Thoracic aorta (tissue), 2 donors: ENCODE measurements around the gene SMIM15. TPM values are rescaled to one million over a fixed set of nuclear protein-coding genes. Genes with fewer than 3 reads are reported as not detected.

Experiments used
- ATAC-seq: fragments of 150-250 bp; one replicate; pipeline ENCODE4 v1.8.0; 2017; ENCODE audit warnings: low read depth; ENCODE audit not compliant: insufficient number of reproducible peaks, low FRiP score
- DNase-seq: peaks from one replicate; pipeline ENCODE4 v3.0.0-alpha.2; 2020; ENCODE audit warnings: low spot score
- H3K27ac ChIP-seq, 2 donors: fragments of 200-600 bp; sonication (generic); 1 replicate in 1 of 2; 2 replicates in 1 of 2; pipeline ENCODE4 v1.5.1; 2016; ENCODE audit warnings: mild to moderate bottlenecking in 2 of 2, moderate library complexity in 2 of 2
- H3K27me3 ChIP-seq: fragments of 200-600 bp; sonication (generic); replicated peaks from 2 replicates; pipeline ENCODE4 v1.6.0; 2016; ENCODE audit warnings: mild to moderate bottlenecking; ENCODE audit not compliant: insufficient read depth
- H3K36me3 ChIP-seq: fragments of 200-600 bp; sonication (generic); one replicate; pipeline ENCODE4 v1.5.1; 2016
- H3K4me1 ChIP-seq, 2 donors: fragments of 200-600 bp; sonication (generic); 1 replicate in 1 of 2; 2 replicates in 1 of 2; pipeline versions ENCODE4 v1.5.1 to v1.6.0; 2016; ENCODE audit warnings: low read depth in 2 of 2, mild to moderate bottlenecking in 1 of 2; ENCODE audit not compliant: control insufficient read depth in 1 of 2
- H3K4me3 ChIP-seq: fragments of 200-600 bp; sonication (generic); 2 replicates; pipeline ENCODE4 v1.5.1; 2016; ENCODE audit warnings: mild to moderate bottlenecking
- H3K9me3 ChIP-seq: fragments of 200-600 bp; sonication (generic); 2 replicates; pipeline ENCODE4 v1.5.1; 2016
- CTCF ChIP-seq: fragments of 200-600 bp; sonication (generic); IDR thresholded peaks from one replicate; pipeline ENCODE4 v1.5.1; 2019; ENCODE audit warnings: antibody characterized with exemption
- total RNA-seq, 2 donors: library from RNA; depleted of rRNA; stranded (reverse); fragments of >200 nt; gene quantifications; one replicate each; pipeline versions ENCODE4 v1.1.0 to v1.2.3, GENCODE V29; 2016

SMIM15 gene
- total RNA-seq, 2 donors from 2014 or later = 21.3 to 23.9 TPM

GRCh38 chr5:61120534-61120933 is 41.7 kb downstream of the SMIM15 start:
- no peaks in the 10 kb centered on the region for H3K4me1 ChIP-seq
- ATAC-seq (no peak), DNase-seq (no peak)
- no peaks in the 10 kb centered on the region for H3K27me3 ChIP-seq
- no peaks in the 10 kb centered on the region for H3K36me3 ChIP-seq
- no peak for TF ChIP-seq CTCF
- H3K4me3 ChIP-seq = no peak overlapping the region
- no peaks in the 10 kb centered on the region for H3K9me3 ChIP-seq
- H3K27ac ChIP-seq = no peak overlapping the region

GRCh38 chr5:61119066-61119465 is 43.2 kb downstream of the SMIM15 start:
- Histone ChIP-seq H3K27me3 (no peaks in the 10 kb centered on the region), H3K36me3 (no peaks in the 10 kb centered on the region), H3K9me3 (no peaks in the 10 kb centered on the region), H3K27ac (no peak overlapping the region), H3K4me1 (no peaks in the 10 kb centered on the region), H3K4me3 (no peak overlapping the region)
- DNase-seq (no peak), ATAC-seq (no peak)
- no peak for TF ChIP-seq CTCF

- ATAC-seq (no peak), DNase-seq (no peak)
- Histone ChIP-seq H3K36me3 (no peaks in the 10 kb centered on the region), H3K9me3 (no peaks in the 10 kb centered on the region), H3K27me3 (no peaks in the 10 kb centered on the region), H3K4me3 (no peak overlapping the region), H3K4me1 (no peaks in the 10 kb centered on the region), H3K27ac (no peak overlapping the region)
- TF ChIP-seq CTCF = no peak
Measured at GRCh38 chr5:61115968-61116367, 46.3 kb downstream of the SMIM15 start.

GRCh38 chr5:61114441-61114840 is 47.8 kb downstream of the SMIM15 start:
- no peak overlapping the region for H3K4me3 ChIP-seq
- H3K27ac ChIP-seq = no peak overlapping the region
- no peak for TF ChIP-seq CTCF
- DNase-seq = no peak
- no peaks in the 10 kb centered on the region for H3K9me3 ChIP-seq
- no peaks in the 10 kb centered on the region for H3K27me3 ChIP-seq
- H3K36me3 ChIP-seq = no peaks in the 10 kb centered on the region
- no peak for ATAC-seq
- H3K4me1 ChIP-seq = no peaks in the 10 kb centered on the region

Other genes with a start within 250 kb of the SMIM15 start
- gene ERCC8, start 217.4 kb downstream of the SMIM15 start, total RNA-seq = 10 to 100 TPM; 11.0 to 13.0 TPM
- gene NDUFAF2, start 217.3 kb downstream of the SMIM15 start, total RNA-seq = 10 to 100 TPM; 26.0 to 32.9 TPM
- gene ZSWIM6, start 169.8 kb upstream of the SMIM15 start, total RNA-seq = 10 to 100 TPM; 10.6 to 18.8 TPM